ENCODE data around the gene DAZAP1.
A peak's percentile ranks its signal among the peaks of the same experiment; 100 is the strongest.

The DAZAP1 gene

DNA sequence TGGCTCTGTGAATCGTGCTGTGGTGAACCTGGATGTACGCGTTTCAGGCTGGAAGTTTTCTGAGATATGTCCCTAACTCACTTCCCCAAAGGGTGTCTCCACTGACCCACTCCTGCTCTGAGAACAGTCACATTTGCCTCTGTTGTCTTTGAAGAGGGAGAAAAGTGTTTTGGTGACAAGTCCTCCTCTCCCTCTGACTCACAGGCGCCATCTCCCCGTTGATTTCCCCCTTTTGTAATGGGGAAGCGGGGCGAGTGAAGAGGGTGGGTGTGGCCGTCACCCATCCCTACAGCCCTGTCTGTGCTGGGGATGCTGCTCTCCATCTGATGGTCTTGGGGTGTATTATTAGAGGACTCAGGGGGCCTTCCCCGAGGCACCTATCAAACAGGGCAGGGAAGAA lies 52.1 kb downstream of the DAZAP1 start:
- no peak for DNase-seq (ENCODE audit: low spot score)

- no peak for DNase-seq (ENCODE audit: low spot score)
Observed at GRCh38 chr19:1460033-1460995, 52.9 kb downstream of the DAZAP1 start.

- DNase-seq (ENCODE audit: low spot score): no peak
Observed at GRCh38 chr19:1461862-1462261, 54.5 kb downstream of the DAZAP1 start.

GRCh38 chr19:1465191-1466016 lies 58.0 kb downstream of the DAZAP1 start:
- no peak for DNase-seq (ENCODE audit: low spot score)

GRCh38 chr19:1466018-1466460 lies 58.7 kb downstream of the DAZAP1 start:
- no peak for DNase-seq (ENCODE audit: low spot score)

- no peak for DNase-seq (ENCODE audit: low spot score)
Observed at GRCh38 chr19:1466461-1467214, 59.3 kb downstream of the DAZAP1 start.

GRCh38 chr19:1467215-1467489 lies 59.8 kb downstream of the DAZAP1 start:
- DNase-seq (ENCODE audit: low spot score): no peak

DNA sequence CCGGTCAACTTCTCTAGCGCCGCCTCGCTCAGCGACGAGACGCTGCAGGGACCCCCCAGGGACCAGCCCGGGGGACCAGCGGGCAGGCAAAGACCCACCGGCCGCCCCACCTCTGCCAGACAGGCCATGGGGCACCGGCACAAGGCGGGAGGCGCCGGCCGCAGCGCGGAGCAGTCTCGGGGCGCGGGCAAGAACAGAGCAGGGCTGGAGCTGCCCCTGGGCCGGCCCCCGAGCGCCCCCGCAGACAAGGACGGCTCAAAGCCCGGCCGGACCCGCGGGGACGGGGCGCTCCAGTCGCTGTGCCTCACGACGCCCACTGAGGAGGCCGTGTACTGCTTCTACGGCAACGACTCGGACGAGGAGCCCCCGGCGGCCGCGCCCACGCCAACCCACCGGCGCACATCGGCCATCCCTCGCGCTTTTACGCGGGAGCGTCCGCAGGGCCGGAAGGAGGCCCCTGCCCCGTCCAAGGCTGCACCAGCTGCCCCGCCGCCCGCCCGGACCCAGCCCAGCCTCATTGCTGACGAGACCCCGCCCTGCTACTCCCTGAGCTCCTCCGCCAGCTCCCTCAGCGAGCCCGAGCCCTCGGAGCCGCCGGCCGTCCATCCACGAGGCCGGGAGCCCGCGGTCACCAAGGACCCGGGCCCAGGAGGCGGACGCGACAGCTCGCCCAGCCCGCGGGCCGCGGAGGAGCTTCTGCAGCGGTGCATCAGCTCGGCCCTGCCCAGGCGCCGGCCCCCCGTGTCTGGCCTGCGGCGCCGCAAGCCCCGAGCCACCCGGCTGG lies 60.3 kb downstream of the DAZAP1 start:
- no peak for DNase-seq (ENCODE audit: low spot score)

DNA sequence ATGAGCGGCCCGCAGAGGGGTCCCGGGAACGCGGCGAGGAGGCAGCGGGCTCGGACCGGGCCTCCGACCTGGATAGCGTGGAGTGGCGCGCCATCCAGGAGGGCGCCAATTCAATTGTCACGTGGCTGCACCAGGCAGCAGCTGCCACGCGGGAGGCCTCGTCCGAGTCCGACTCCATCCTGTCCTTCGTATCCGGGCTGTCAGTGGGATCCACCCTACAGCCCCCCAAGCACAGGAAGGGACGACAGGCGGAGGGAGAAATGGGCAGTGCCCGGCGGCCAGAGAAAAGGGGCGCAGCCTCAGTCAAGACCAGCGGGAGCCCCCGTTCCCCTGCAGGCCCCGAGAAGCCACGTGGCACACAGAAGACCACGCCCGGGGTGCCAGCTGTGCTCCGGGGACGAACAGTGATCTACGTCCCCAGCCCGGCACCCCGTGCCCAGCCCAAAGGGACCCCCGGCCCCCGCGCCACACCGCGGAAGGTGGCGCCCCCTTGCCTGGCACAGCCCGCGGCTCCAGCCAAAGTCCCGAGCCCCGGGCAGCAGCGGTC lies 61.0 kb downstream of the DAZAP1 start:
- DNase-seq (ENCODE audit: low spot score): no peak

DNA sequence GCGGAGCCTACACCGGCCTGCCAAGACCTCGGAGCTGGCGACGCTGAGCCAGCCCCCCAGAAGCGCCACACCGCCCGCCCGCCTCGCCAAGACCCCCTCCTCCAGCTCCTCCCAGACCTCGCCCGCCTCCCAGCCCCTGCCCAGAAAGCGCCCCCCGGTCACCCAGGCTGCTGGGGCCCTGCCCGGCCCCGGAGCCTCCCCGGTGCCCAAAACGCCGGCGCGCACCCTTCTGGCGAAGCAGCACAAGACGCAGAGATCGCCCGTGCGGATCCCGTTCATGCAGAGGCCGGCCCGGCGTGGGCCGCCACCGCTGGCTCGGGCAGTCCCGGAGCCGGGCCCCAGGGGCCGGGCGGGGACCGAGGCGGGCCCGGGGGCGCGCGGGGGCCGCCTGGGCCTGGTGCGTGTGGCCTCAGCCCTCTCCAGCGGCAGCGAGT lies 61.5 kb downstream of the DAZAP1 start:
- DNase-seq (ENCODE audit: low spot score): no peak

- DNase-seq (ENCODE audit: low spot score): no peak
Observed at GRCh38 chr19:1469255-1470054, 62.1 kb downstream of the DAZAP1 start.

DNA sequence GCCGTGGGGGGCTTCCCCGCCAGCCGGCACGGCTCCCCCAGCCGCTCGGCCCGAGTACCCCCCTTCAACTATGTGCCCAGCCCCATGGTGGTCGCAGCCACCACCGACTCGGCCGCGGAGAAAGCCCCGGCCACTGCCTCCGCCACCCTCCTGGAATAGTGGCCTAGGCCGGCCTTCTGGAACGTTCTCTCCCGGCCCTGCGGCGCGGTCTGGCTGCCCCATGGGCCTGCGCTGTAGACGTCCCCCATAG lies 62.6 kb downstream of the DAZAP1 start:
- no peak for DNase-seq (ENCODE audit: low spot score)

DNA sequence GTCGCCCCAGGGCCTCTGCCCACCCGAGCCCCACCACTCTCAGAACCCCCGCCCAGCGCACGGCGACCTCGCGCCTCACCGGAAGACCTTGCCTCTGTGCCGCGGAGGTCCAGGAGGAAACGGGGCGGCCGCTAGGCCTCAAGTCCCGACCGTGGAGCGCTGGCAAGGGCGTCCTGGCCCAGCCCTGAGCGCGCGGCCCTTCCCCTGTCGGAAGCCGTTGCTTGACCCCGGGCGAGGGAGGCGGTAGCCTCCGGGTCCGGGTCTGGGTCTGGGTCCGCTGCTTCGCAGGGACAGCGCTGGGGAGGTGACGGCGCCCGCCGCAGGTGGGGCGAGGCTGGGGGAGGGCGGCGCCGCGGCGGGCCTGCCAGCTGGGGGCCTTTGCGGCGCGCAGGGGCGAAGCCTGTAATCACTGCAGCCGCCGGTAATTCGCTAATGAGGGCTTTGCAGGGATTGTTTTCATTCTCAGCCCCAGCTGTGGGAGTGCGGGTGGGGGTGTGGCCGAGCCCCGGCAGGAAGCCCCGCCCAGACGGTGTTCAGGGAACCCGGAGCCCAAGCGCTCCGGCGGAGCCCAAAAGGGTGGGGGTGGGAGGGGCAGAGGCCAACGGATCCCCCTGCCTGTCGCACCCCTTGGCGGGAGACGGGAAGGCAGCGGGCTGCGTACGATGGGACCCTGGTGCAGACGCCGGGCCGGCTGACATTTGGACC lies 63.1 kb downstream of the DAZAP1 start:
- DNase-seq (ENCODE audit: low spot score): no peak

DNA sequence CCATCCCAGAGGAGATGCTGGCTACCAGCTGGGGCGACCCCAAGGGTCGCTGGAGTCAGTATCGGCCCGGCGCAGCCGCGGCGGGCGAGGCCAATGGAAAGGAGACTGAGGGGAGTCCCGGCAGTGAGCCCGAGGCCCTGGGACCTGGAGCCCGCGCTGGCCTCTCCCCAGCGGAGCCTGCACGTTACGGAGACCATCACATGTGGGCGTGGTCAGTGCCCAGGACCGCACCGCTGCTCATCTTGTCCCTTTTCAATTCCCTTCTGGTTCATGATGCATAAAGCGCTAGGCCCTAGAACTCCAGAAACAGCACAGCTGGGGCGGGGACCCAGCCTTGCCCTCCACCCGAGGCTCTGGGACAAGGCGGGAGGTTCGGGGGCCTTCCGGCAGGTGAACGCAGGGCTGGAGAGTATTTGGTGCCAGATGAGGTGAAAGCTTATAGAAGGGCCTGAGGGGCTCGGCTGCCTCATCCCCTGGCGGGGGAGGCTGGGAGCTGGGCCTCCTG lies 63.7 kb downstream of the DAZAP1 start:
- DNase-seq (ENCODE audit: low spot score): no peak

GRCh38 chr19:1471515-1472160 lies 64.3 kb downstream of the DAZAP1 start:
- peak; percentile 57 for DNase-seq (ENCODE audit: low spot score)

DNA sequence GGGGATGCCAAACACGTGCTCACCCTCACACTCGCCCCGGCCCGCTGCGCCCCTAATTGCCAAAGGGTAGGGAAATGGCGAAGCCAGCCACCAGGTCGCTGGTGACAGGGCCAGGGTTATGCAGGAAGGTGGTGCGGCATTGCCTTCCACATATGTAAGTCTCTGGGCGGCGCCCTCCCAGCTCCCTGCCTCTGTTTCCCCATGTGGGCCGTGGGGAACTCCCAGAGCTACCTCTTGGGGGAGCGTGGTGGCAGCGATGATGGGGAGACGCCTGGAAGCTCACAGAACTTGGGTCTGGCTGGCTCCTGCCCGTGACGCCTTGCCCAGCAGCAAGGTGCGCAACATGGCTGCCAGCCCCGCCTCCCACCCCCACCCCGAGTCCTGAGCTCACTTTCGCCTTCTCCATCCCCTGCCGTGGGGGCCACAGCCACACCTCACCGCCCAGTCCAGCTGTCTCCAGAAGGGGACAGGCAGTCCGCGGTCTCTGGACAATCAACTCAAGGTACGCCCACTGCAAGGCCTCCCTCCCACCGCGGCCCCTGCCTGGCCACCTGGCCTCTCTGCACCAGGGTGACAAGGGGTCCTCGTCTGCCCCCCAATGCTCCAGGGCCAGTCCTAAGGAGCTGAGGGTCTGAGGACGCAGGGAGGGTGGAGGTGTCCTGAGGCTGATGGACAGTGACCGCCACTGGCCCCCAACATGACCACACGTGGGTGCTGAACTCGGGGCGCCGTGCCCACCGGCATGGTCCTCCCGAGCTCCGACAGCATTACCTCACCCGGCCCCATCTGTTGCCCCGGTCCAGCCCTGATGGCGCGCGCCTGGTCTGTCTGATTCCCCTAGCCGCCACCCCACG lies 65.1 kb downstream of the DAZAP1 start:
- DNase-seq (ENCODE audit: low spot score): no peak

DNA sequence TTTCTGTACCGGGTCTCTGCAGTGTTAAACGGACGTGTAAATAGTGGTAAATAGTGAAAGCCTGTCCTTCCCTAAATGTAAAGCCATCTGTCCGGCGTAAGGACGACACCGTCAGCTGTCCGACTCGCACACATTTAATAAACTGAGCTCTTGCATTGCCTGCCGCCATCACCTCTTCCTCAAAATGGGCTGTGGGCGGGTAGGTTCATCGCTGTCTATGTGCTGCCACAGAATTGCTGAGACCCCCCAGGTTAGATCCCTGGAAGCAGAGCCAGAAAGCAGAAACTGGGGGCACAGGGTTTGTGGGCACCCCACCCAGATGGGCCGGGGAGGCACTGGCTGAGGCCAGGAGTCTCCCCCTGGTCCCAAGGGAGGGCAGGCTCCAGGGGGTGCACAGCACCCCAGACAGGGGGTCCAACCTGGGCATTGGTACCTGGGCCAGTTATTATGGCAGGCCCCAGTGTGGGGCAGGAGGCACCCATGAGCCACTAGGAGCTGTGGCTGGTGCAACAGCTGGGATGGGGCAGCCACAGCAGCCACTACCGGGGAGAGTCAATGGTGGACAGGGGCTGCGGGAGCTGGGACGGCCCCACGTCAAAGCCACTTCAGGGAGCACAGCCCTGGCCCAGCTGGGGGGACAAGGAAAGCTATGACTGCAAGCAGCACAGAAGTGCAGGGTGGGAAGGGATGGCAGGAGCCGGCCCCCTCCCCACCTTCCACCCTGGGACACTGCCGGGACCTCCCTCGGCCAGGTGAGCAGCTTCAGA lies 65.9 kb downstream of the DAZAP1 start:
- DNase-seq (ENCODE audit: low spot score): no peak
